H1 (cell line): Measurements from ENCODE around the gene IKZF5. TPM values are rescaled to one million over a fixed set of nuclear protein-coding genes. Genes with fewer than 3 reads are reported as not detected.

Experiments
- CREB1 ChIP-seq: IDR thresholded peaks from 2 replicates; pipeline ENCODE4 v1.6.1; 2012; ENCODE audit warnings: inconsistent platforms
- HDAC2 ChIP-seq, 2 experiments: fragments of 300-600 bp in 1 of 2; sonication (generic) in 1 of 2; IDR thresholded peaks; 2 replicates each; pipeline ENCODE4 v1.6.1; 2011 to 2012; ENCODE audit warnings: low read depth in 2 of 2, low read length in 2 of 2, mild to moderate bottlenecking in 2 of 2, moderate library complexity in 2 of 2, borderline replicate concordance in 1 of 2, inconsistent platforms in 1 of 2
- POLR2A ChIP-seq, 2 experiments: IDR thresholded peaks; 1 replicate in 1 of 2; 2 replicates in 1 of 2; pipeline ENCODE4 v1.6.1; 2011; ENCODE audit warnings: low read depth in 2 of 2, low read length in 2 of 2, mild to moderate bottlenecking in 2 of 2; ENCODE audit errors: control extremely low read depth in 1 of 2
- RBBP5 ChIP-seq: IDR thresholded peaks from 2 replicates; pipeline ENCODE4 v1.7.1; 2012; ENCODE audit warnings: low read depth, mild to moderate bottlenecking, inconsistent platforms, low read length, moderate library complexity, borderline replicate concordance
- RNF2 ChIP-seq: fragments of 200-900, 300-1000 bp; sonication (generic); IDR thresholded peaks from 2 replicates; pipeline ENCODE4 v1.7.1; 2016; ENCODE audit warnings: borderline replicate concordance, low read depth, mild to moderate bottlenecking, antibody characterized with exemption, low read length; ENCODE audit not compliant: poor library complexity, severe bottlenecking; ENCODE audit errors: missing control alignments
- SP1 ChIP-seq: IDR thresholded peaks from 2 replicates; pipeline ENCODE4 v1.6.1; 2011; ENCODE audit warnings: low read depth, low read length
- polyA plus RNA-seq, 7 experiments: library from polyadenylated mRNA; depleted of rRNA in 3 of 7; stranded (reverse) in 5 of 7; unstranded in 2 of 7; fragments of >200 nt in 5 of 7; fragments of 200-250 nt in 2 of 7; gene quantifications; 1 replicate in 5 of 7; 2 replicates in 1 of 7; 4 replicates in 1 of 7; pipeline versions ENCODE4 v1.2.1 to v1.2.3, GENCODE V29; 2011 to 2013; ENCODE audit warnings: missing spikeins in 2 of 7, mixed read lengths in 2 of 7
- total RNA-seq: library from RNA; stranded (reverse); fragmentation: NEBNext Ultra II Directional; extraction: Animal tissue kit (Norgen Biotek cat#: 25700); gene quantifications from 2 replicates; pipeline ENCODE4 v1.2.1, GENCODE V29; 2021

The IKZF5 gene
- total and polyA plus RNA-seq, 2 of the 8 experiments (the other 6 are each of a cell fraction or from before 2014, with no cell fraction given): 5.2 to 15.3 TPM

GRCh38 chr10:123031124-123031523 lies 22.5 kb upstream of the IKZF5 start (continued):
- TF ChIP-seq HDAC2 (IDR thresholded peaks at IDR 0.05; ENCODE audit: borderline replicate concordance in 1 of 2, low read depth in 2 of 2, low read length in 2 of 2) (no peak), POLR2A (IDR thresholded peaks at IDR 0.05; ENCODE audit: control extremely low read depth in 1 of 2, low read depth in 2 of 2, low read length in 2 of 2) (no peak), RBBP5 (no peak), RNF2 (no peak), SP1 (no peak), CREB1 (no peak)
